GM19324 (cell line): Measurements from ENCODE around the gene LRRFIP1.
A peak's percentile ranks its signal among the peaks of the same experiment; 100 is the strongest.
"Not testable (repeated sequence)": the region's sequence is repeated elsewhere in the genome, so short reads cannot be mapped to it uniquely, and the experiment has no call there.

Experiments used
- ATAC-seq: cut with Tn5 transposase; IDR thresholded peaks from one replicate; pipeline ENCODE4 v1.9.1; 2021; ENCODE audit warnings: mild to moderate bottlenecking, moderate library complexity; ENCODE audit not compliant: unreplicated experiment, low FRiP score

The LRRFIP1 gene

DNA sequence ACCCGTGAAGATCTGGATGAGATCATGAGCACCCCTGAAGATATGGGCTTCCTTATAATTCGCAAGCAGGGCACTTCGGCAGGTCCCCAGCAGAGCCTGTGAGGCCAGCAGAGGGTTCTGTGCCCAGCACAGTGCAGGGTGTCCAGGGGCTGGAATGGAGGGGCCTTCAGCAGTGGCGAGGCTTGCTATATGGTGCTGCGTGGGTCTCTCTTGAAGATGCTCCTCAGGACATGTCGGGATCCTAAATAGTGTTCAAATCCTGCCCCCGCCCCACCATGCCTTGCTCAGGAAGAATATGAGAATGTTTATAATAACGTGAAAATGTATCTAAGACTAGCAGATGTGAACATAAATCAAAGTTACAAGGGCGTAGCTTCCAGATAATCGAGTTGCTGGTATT lies 110.9 kb downstream of the LRRFIP1 start:
- no peak for ATAC-seq

DNA sequence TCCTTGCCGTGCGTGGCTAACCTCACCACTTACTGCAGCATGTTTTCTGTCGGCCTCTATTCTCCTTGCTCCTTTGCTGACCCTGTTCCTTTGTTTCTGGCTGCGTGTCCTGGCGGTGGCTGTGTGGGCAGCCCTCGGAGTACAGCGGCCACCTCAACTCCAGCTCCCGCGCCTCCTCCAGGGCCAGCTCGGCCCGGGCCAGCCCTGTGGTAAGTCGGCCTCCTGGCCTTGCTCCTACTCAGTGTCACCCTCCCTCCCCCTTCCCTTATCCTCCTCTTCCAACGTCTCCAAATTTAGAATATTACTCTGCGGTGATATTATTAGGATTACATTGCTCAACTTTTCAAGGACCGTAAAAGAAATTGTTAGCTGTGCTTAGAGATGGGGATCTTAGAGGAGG lies 111.7 kb downstream of the LRRFIP1 start:
- no peak for ATAC-seq

DNA sequence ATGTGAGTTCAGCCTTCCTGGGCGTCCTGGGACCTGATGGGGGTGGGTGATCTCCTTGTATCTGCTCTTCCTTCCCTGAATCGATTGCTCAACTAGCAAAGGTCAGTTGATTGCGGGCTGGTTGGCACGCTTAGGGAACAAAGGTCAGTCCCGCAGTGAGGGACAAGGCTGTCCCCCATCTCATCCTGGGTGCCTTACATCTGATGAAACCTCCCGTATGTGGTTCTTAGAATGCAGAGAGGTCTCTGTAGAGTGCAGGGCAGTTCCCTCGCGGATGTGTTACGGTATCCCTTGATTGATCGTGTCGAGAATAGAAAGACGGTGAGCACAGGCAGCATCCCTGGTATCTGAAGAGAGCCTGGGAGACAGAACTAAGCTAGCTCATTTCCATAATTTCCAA lies 114.8 kb downstream of the LRRFIP1 start:
- no peak for ATAC-seq

DNA sequence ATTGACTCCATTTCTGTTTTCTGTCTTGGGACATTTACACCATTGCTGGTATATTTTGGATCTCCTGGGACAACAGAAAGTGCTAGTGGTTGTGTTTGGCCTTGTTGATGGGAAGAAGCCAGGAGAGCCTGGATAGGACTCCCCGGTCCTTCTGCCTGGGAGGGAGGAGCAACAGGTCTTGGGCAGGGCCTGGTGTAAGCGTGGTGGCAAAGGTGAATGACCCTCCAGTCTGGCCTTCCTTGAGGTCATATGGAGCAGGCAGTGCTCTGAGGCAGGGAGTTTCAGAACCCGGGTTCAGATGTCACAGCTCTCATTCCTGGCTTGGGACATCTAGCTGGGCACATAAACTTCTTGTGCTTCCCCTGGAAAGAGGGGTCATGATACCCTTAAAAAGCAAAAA lies 115.2 kb downstream of the LRRFIP1 start:
- ATAC-seq, result no peak

DNA sequence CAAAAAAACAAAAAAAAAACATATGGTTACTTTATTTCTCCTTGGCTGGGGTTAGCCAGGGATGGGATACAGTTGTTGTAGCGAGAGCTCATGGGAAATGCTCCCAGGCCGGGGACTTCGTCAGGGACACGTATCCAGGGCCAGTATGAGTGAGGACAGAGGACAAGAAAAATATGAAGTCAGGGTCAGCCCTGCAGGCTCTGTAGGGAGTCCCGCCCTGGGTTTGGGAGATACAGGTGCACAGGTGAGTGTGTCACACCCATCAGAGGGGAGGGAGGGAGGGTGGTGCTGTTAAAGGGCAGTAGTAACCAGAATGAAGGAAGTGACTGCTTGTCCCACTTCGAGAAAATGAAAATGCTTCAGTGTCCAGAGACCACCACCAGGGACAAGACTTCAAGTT lies 115.6 kb downstream of the LRRFIP1 start:
- ATAC-seq, result no peak

DNA sequence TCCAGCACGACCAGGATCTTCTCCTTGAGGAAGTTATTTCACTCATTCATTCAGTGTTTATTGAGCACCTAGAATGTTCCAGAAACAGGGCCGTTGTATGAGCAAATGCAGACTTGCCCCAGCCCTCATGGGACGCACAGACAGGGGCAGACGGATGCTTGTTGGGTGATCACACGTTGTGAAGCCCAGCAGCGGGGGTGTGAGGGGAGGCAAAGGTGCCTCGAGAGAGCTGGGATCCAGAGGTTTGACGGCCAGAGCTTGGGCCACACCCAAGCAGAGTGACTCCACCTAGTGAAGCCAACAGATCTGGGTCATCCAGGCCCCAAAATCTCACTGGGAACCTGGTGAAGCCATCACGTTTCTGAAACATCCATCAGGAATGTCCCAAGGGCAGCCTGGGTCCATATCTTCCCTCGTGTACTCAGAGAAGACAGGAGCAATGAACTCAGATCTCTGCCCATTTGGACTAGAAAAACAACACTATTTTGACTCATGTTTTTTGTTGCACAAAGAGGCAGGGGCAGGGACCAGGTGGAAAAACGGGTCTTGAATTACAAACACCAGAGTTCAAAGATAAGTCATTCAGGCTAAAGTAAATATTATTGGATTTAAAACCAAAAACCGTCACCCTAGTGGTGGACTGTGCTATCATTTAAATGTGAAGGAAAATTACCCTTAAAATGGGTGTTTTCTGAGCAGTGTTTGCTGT lies 116.3 kb downstream of the LRRFIP1 start:
- ATAC-seq, result no peak

DNA sequence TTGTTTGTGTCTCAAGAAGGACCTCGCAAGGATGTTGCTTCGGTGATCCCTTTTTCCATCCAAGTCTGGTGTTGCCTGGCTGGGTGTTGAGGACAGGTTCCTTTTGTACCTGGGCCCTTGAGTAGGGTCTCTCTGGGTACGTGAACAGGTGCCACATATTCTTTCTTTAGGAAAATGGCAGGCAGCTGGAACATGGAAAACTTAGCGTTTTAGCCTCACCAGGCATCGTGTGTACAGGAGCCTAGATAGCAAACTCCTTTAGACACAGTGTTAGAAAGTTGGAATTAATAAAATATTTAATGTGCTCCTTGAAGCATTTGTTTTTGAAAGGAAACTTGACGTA lies 116.9 kb downstream of the LRRFIP1 start:
- ATAC-seq, result no peak

DNA sequence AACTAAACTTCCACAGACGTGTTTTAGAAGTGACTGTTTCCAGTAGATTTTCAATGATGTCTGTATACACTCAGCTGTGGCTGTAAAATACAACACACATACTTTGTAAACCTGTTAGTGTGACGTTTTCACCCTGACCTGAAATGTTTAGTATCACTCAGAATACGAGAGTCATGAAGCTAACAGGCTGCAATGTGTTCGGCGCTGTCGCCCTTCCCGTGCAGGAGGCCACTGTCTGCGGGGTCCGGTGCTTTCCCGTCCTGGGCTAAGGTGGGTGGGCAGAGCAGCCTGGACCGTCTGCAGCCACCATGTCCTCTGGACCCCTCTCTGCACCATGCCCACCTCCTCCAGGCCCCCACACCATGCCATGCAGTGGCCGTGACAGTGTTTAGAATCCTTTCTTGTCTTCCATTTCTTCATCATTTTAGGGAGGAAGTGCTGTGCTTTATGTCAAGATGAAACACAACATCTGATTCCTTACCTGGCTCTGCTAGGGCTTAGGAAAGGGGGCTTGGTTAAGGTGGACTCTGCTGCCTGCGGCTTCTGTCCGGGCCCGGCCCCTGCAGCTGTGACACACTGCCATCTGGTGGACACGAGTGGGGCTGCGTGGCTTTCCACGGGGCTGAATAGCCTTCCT lies 117.3 kb downstream of the LRRFIP1 start:
- ATAC-seq, result no peak

DNA sequence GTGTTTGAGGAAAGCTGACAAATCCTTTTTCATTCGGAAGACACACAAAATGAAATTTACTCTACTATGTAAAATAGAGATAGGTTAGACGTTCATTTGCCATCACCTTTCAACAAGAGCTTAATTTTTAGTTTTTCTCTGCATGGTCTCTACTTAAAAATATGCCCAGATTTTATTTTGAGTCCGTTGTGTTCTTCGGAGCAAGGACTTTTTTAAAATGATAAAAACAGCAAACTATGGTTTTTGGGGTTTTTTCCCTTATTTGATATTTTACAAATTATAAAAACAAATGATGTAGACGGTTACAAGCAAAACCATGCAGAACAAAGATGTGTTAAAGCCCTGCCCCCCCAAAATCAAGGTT lies 117.8 kb downstream of the LRRFIP1 start:
- ATAC-seq, result no peak

DNA sequence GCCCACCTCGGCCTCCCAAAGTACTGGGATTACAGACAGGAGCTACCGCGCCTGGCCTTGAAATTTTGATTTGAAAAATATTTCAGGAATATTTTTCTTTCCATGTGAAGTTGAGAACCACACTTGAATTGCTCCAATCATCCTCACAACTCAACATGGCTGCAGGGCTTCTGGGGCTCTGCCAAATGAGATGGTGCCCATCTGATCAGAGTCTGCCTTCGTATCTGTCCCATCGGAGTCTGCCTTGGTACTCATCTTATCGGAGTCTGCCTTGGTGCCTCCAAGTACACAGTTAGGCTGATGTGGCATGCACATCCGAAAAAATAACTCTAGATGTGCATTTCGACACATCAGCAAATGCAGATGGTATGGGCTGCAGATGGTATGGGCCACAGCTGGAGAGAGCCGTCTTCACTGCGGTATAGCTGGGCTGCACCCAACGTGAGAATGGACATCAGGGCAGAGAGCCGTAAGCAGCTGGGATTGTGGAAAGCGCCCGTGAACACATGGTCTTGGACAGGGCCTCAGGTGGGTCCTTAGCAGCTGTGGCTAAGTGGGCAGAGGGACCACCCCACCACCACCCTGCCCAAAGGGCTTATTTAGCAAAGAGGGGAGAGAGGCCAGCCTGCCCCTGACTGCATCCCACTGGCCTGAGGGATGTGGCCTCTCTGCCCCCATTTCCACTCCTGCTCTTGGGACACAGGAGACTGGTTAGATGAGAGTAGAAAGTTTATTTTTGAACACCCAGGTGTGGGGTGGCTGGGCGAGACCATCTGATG lies 119.1 kb downstream of the LRRFIP1 start:
- ATAC-seq, result no peak

DNA sequence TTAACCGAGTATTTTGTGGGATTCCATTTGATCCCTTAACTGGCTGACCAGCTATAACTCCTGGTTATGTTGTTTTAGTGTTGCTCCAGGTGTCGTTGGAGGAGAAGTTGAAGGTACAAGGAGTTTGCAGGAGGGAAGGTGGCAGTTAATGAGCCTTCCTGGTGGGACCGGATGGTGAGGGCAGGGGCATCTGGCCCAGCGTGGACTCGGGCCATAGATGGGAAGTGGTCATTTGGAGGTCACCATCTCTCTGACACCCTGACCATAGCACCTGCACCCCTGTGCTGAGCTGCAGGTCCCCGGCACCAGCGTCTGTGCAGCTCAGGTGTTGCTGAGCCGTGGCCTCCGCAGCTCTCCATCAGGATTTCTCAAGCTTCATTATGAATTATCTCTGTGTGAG lies 119.8 kb downstream of the LRRFIP1 start:
- ATAC-seq, result no peak

DNA sequence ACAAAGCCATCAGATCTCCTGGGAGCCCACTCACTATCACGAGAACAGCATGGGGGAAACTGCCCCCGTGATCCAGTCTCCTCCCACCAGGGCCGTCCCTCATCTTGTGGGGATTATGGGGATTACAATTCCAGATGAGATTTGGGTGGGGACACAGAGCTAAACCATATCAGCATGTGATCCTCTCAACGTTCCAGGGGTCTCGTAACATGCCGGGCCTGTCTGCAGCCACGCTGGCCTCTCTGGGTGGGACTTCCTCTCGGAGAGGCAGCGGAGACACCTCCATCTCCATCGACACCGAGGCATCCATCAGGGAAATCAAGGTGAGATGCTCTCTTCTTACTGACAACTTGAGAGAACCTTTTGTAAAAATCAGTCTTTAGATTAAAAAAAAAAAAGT lies 121.6 kb downstream of the LRRFIP1 start:
- no peak for ATAC-seq

DNA sequence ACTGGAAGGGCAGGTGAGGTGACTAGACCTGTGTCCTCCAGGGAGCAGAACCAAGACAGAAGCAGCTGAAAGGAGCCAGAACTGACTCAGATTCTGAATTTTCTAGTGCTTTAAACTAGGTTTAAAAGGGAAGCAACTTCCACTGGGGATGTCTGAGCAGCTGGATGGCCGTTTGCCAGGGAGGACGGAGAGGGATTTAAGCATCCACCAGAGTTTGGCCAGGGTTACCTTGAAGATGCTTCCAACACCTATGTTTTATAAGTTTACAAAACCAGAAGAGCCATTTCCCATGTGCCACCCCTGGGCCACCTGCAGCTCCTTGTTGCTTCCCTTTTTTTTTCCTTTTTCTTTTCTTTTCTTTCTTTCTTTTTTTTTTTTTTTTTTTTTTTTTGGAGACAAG lies 122.6 kb downstream of the LRRFIP1 start:
- ATAC-seq, result no peak

DNA sequence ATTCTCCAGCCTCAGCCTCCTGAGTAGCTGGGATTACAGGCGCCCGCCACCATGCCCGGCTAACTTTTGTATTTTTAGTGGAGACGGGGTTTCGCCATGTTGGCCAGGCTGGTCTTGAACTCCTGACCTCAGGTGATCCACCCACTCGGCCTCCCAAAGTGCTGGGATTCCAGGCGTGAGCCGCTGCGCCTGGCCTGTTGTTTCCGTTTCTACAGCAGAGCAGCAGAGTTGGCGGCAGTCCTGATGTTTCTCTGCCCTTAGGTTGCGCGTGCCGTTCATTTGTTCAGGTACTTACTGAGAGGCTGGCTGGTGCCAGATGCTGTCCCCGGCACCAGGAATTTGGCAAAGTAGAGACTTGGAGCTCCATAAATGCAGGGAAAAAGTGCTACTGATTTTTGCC lies 123.1 kb downstream of the LRRFIP1 start:
- ATAC-seq, result not testable (repeated sequence)

DNA sequence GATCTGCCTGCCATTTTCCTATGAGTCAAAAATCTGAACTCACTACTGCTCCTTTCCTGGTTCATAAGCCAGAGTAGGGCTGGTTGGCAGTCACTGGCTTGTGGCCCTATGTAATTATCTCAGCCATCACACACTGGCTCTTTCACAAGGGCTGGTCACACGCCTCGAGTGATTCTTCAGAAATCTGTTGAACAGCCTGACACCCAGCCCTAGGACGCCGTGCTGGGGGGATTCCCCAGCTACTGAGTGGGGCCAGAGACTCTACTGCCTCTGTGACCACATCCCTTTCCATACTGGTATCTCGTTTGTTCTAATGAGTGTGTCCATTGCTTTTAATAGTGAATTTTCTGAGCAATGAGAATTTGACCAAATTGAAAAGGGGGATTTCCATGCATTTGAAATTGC lies 125.4 kb downstream of the LRRFIP1 start:
- ATAC-seq, result peak; percentile 76

DNA sequence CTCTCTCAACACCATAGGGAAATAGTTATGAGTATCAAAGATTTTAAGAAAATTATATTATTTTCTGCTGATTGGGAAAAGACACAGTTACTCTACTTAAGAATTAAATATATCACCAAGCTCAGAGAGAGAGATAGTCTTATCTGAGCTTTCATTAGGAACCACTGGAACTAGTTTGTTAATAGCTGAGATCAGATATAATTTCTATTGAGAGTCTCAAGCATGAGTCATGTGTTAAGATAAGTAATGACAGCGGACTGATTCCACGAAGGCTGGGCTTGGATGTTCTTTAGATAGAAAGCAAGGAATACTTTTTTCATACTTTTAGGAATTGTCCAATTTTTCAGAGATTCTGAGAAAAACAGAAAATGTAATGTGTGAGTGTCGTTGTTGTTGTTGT lies 126.8 kb downstream of the LRRFIP1 start:
- ATAC-seq, result no peak

DNA sequence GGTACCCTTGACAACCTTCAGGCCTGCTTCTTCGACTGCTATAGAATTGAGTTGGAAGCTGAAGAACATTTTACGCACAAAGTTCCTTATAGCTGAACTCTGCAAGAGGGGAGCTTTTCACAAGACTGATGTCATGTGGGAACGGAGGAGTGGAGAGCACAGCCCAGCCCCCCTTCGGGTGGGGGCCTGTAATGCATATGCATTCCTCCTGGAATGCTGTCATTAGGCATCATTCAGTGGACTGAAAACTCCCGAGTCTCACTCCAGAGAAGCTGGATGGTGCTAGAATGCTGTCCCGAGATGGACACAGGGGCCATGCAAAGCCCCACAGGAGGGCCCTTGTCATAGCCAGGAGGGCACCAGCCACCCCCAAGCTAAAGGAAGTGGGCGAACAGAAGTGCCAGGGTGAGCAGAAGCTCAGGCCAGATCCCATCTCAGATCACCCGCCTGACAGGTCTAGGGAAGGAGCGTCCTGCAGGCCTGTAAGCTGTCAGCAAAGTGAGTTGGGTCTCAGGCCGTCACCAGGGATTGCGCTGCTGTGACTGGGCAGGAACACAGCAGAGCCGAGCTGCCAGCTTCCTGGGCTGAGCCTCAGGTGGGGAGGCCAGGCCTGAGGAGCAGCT lies 127.3 kb downstream of the LRRFIP1 start:
- no peak for ATAC-seq

DNA sequence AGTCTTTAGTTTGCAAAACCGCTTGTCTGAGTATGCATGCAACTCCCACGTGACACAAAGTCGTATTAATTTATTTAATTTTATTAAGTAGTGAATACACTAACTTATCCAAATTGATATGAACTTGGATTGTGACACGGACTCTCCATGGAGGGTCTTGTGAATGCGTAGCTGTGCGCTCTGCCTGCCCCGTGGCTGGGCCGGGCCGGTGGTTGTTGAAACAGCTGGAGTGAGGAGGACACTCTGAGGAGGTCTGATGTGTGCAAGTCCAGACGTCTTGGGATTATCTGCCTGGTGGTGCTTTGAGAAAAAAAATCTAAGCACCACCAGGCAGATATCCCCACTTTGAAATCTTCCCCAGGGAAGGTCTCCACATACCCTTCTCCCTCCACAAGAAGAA lies 130.2 kb downstream of the LRRFIP1 start:
- no peak for ATAC-seq

DNA sequence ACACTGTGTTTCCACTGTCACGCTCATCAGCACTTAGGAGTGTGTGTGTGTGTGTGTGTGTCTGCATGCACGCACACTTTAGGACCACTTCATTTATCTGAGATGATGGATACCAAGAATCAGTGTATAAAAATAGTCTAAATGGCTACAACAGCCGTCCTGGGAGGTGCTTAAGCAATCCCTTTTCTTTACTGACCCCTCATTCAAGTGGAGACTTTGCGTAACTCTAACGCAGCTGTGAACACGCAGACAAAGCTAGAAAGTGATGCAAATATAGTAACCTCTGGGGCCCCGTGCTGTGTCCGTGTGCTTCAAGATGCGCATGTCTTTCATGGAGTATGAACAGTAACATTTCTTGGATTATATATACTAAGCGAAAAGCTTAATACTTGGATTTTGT lies 130.8 kb downstream of the LRRFIP1 start:
- ATAC-seq, result no peak

DNA sequence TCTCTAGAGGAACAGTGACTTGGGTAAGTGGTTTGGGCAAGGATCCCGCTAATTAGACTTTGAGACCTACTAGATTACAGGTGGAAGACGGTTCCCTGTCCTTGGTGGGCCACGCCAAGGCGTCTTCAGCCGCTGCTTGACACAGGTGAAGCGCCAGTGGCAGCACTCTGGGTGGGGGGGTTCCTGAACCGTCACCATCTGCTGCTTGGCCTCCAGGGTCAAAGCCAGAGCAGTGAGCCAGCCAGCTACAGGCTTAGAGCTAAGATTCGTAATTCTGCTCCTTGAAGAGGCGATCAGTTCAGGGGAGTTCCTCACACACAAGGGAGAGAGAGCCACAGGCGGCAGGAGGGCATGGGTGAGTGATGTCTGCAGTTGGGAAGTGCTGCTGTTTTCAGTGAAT lies 131.8 kb downstream of the LRRFIP1 start:
- ATAC-seq, result no peak
